ENCODE results near the gene HAPLN2. TPM values are rescaled to one million over a fixed set of nuclear protein-coding genes. Genes with fewer than 3 reads are reported as not detected.

Gene HAPLN2
- total RNA-seq, 1 donor from 2014 or later: 0.76 TPM

- Mint-ChIP-seq H3K36me3 (no peaks in the 10 kb centered on the region), H3K27me3 (ENCODE audit: low read depth) (no peaks in the 10 kb centered on the region), H3K27ac (peak overlapping the region; percentile 71), H3K4me3 (no peak overlapping the region), H3K4me1 (peaks cover 11% of the 10 kb centered on the region), H3K9me3 (no peaks in the 10 kb centered on the region)
- TF ChIP-seq CTCF (IDR thresholded peaks at IDR 0.05; ENCODE audit: unreplicated experiment): no peak
- no peak for DNase-seq (ENCODE audit: low spot score in 2 of 2, unreplicated experiment in 2 of 2)
These were observed 41.7 kb upstream of the HAPLN2 start for GRCh38 chr1:156577550-156577949.

- no peak for DNase-seq (ENCODE audit: low spot score in 2 of 2, unreplicated experiment in 2 of 2)
- Mint-ChIP-seq H3K9me3 (no peaks in the 10 kb centered on the region), H3K27me3 (ENCODE audit: low read depth) (no peaks in the 10 kb centered on the region), H3K4me3 (no peak overlapping the region), H3K4me1 (peaks cover 7% of the 10 kb centered on the region), H3K36me3 (no peaks in the 10 kb centered on the region), H3K27ac (peak overlapping the region; percentile 71)
- no peak for TF ChIP-seq CTCF (IDR thresholded peaks at IDR 0.05; ENCODE audit: unreplicated experiment)
These were observed 41.2 kb upstream of the HAPLN2 start for GRCh38 chr1:156578055-156578454.

GRCh38 chr1:156579472-156579871 is 39.7 kb upstream of the HAPLN2 start, which contains the start of gene TTC24:
Gene TTC24 (plus strand): TSS chr1:156579723. CDS start chr1:156581365, 1,642 bp downstream.
- Mint-ChIP-seq H3K27me3 (ENCODE audit: low read depth) (peaks cover 2% of the 10 kb centered on the region), H3K36me3 (no peaks in the 10 kb centered on the region), H3K4me1 (peaks cover 9% of the 10 kb centered on the region), H3K27ac (no peak within 1 kb of the TSS), H3K4me3 (no peak within 1 kb of the TSS), H3K9me3 (no peaks in the 10 kb centered on the region)
- no peak for TF ChIP-seq CTCF (IDR thresholded peaks at IDR 0.05; ENCODE audit: unreplicated experiment)
- no peak for DNase-seq (ENCODE audit: low spot score in 2 of 2, unreplicated experiment in 2 of 2)

GRCh38 chr1:156581661-156582387 is 37.4 kb upstream of the HAPLN2 start:
- TF ChIP-seq CTCF (IDR thresholded peaks at IDR 0.05; ENCODE audit: unreplicated experiment): no peak
- H3K4me1 Mint-ChIP-seq: peaks cover 9% of the 10 kb centered on the region
- peaks cover 13% of the 10 kb centered on the region for H3K27me3 Mint-ChIP-seq (ENCODE audit: low read depth)
- no peak overlapping the region for H3K4me3 Mint-ChIP-seq
- H3K36me3 Mint-ChIP-seq: no peaks in the 10 kb centered on the region
- DNase-seq (ENCODE audit: low spot score in 2 of 2, unreplicated experiment in 2 of 2): no peak
- H3K27ac Mint-ChIP-seq: no peak overlapping the region
- H3K9me3 Mint-ChIP-seq: no peaks in the 10 kb centered on the region

- Mint-ChIP-seq H3K27ac (no peak overlapping the region), H3K4me1 (peaks cover 9% of the 10 kb centered on the region), H3K4me3 (no peak overlapping the region), H3K9me3 (no peaks in the 10 kb centered on the region), H3K36me3 (no peaks in the 10 kb centered on the region), H3K27me3 (ENCODE audit: low read depth) (peaks cover 13% of the 10 kb centered on the region)
- TF ChIP-seq CTCF (IDR thresholded peaks at IDR 0.05; ENCODE audit: unreplicated experiment): no peak
- DNase-seq (ENCODE audit: low spot score in 2 of 2, unreplicated experiment in 2 of 2): no peak
These were observed 36.7 kb upstream of the HAPLN2 start for GRCh38 chr1:156582388-156583017.

Data from mesothelial cell of epicardium (in vitro differentiated cells).